B cell (primary cell): Measurements from ENCODE around the gene NPEPL1. TPM values are rescaled to one million over a fixed set of nuclear protein-coding genes. Genes with fewer than 3 reads are reported as not detected.

ENCODE experiments used
- ATAC-seq: fragments of 200-7000 bp; cut with Tn5 transposase; one replicate; pipeline ENCODE4 v1.10.0; 2021; ENCODE audit warnings: low read depth, mild to moderate bottlenecking, moderate number of reproducible peaks, moderate library complexity
- CTCF ChIA-PET: fragments of 350-600 bp; sonication (Branson Sonifier 250); formaldehyde crosslinking; loops from one replicate; lab custom pipeline; 2021; ENCODE audit warnings: antibody characterized with exemption, inconsistent platforms; lab: Charles Lee
- POLR2A ChIA-PET: fragments of 350-600 bp; sonication (Branson Sonifier 250); formaldehyde crosslinking; loops from one replicate; lab custom pipeline; 2021; ENCODE audit warnings: antibody characterized with exemption; lab: Charles Lee
- DNase-seq: peaks from one replicate; pipeline ENCODE4 v3.0.0; 2013
- H2AFZ ChIP-seq: 2 replicates; pipeline ENCODE4 v1.6.1; 2012; ENCODE audit warnings: mild to moderate bottlenecking, low read depth, low read length; ENCODE audit not compliant: insufficient read depth, poor library complexity, severe bottlenecking
- H3K27ac ChIP-seq, 2 donors: 1 replicate in 1 of 2; 2 replicates in 1 of 2; pipeline ENCODE4 v1.5.1; 2012 to 2013; ENCODE audit warnings: low read length in 2 of 2, mild to moderate bottlenecking in 2 of 2, moderate library complexity in 1 of 2
- H3K27me3 ChIP-seq, 4 experiments: fragments of 200-600 bp in 1 of 4; sonication (generic) in 1 of 4; replicated peaks in 1 of 4; 1 replicate in 2 of 4; 2 replicates in 2 of 4; pipeline versions ENCODE4 v1.6.1 to v1.7.0; 2013 to 2016; ENCODE audit warnings: low read length in 3 of 4, mild to moderate bottlenecking in 2 of 4, mixed read lengths in 1 of 4, moderate library complexity in 1 of 4; ENCODE audit not compliant: insufficient read depth in 4 of 4, control insufficient read depth in 3 of 4; ENCODE audit errors: control extremely low read depth in 1 of 4
- H3K36me3 ChIP-seq, 2 experiments: replicated peaks in 1 of 2; 1 replicate in 1 of 2; 2 replicates in 1 of 2; pipeline versions ENCODE4 v1.6.1 to v1.7.1; 2013; ENCODE audit warnings: low read length in 1 of 2; ENCODE audit not compliant: insufficient read depth in 2 of 2, control insufficient read depth in 1 of 2; ENCODE audit errors: control extremely low read depth in 1 of 2, extremely low read depth in 1 of 2
- H3K4me1 ChIP-seq, 2 donors: fragments of 200-600 bp in 1 of 2; sonication (generic) in 1 of 2; 1 replicate in 1 of 2; 2 replicates in 1 of 2; pipeline versions ENCODE4 v1.5.1 to v1.6.1; 2013 to 2017; ENCODE audit warnings: low read length in 2 of 2; ENCODE audit not compliant: control insufficient read depth in 2 of 2, insufficient read depth in 2 of 2
- H3K4me2 ChIP-seq: replicated peaks from 2 replicates; pipeline ENCODE3; 2012; ENCODE audit warnings: mild to moderate bottlenecking, low read depth, low read length; ENCODE audit not compliant: poor library complexity, severe bottlenecking
- H3K4me3 ChIP-seq, 5 experiments: fragments of 200-600 bp in 1 of 5; sonication (generic) in 1 of 5; 1 replicate in 3 of 5; 2 replicates in 2 of 5; pipeline versions ENCODE4 v1.5.1 to v1.7.0; 2011 to 2016; ENCODE audit warnings: low read length in 4 of 5, mild to moderate bottlenecking in 4 of 5, low read depth in 2 of 5, control low read depth in 1 of 5, moderate library complexity in 1 of 5; ENCODE audit not compliant: insufficient read depth in 1 of 5; ENCODE audit errors: control extremely low read depth in 1 of 5, extremely low read depth in 1 of 5
- H3K79me2 ChIP-seq: fragments of 200-600 bp; sonication (generic); one replicate; pipeline ENCODE4 v1.6.0; 2016; ENCODE audit warnings: low read length; ENCODE audit not compliant: control insufficient read depth, insufficient read depth
- H3K9ac ChIP-seq: fragments of 200-600 bp; sonication (generic); 2 replicates; pipeline ENCODE4 v1.6.1; 2017; ENCODE audit warnings: mild to moderate bottlenecking, low read length, moderate library complexity
- H3K9me3 ChIP-seq, 3 donors: one replicate each; pipeline versions ENCODE4 v1.6.1 to v1.7.1; 2013; ENCODE audit warnings: low read length in 2 of 3; ENCODE audit not compliant: control insufficient read depth in 2 of 3, insufficient read depth in 1 of 3; ENCODE audit errors: control extremely low read depth in 1 of 3
- H4K20me1 ChIP-seq: 2 replicates; pipeline ENCODE4 v1.6.0; 2012; ENCODE audit warnings: mild to moderate bottlenecking, low read length; ENCODE audit not compliant: insufficient read depth, control insufficient read depth, poor library complexity, severe bottlenecking
- H3K27ac Mint-ChIP-seq: one replicate; pipeline ENCODE4 v1.8.0; 2021; ENCODE audit warnings: mixed read lengths
- H3K27me3 Mint-ChIP-seq: one replicate; pipeline ENCODE4 v1.8.0; 2021; ENCODE audit warnings: mixed read lengths
- H3K4me1 Mint-ChIP-seq: one replicate; pipeline ENCODE4 v1.8.0; 2021; ENCODE audit warnings: mixed read lengths
- H3K4me3 Mint-ChIP-seq: one replicate; pipeline ENCODE4 v1.8.0; 2021; ENCODE audit warnings: mixed read lengths
- H3K9me3 Mint-ChIP-seq: one replicate; pipeline ENCODE4 v1.8.0; 2022; ENCODE audit warnings: mixed read lengths; ENCODE audit not compliant: insufficient read depth
- CTCF ChIP-seq: fragments of 200-600 bp; IDR thresholded peaks from one replicate; pipeline ENCODE4 v1.8.0; 2022; ENCODE audit warnings: antibody characterized with exemption, mild to moderate bottlenecking
- EZH2 ChIP-seq: IDR thresholded peaks from 2 replicates; pipeline ENCODE4 v1.6.1; 2012; ENCODE audit warnings: borderline replicate concordance, low read depth, mild to moderate bottlenecking, moderate library complexity, low read length; ENCODE audit not compliant: insufficient read depth, poor library complexity, severe bottlenecking
- WGBS: methylation state at CpG from one replicate; pipeline ENCODE4 v1.1.5; 2013; ENCODE audit warnings: missing lambda C conversion rate; ENCODE audit not compliant: insufficient coverage; 5-methylcytosine and 5-hydroxymethylcytosine counted together
- intact Hi-C: fragments of 100-400 bp; cut with micrococcal nuclease; formaldehyde crosslinking; loops from one replicate; pipeline ENCODE4 v1.10.0; 2022
- polyA plus RNA-seq: library from polyadenylated mRNA; depleted of rRNA; stranded (reverse); fragments of >200 nt; gene quantifications from 2 replicates; pipeline ENCODE4 v1.2.3, GENCODE V29; 2012
- total RNA-seq, 2 donors: library from RNA; stranded (reverse); fragments of 120-200 nt in 1 of 2; gene quantifications; 1 replicate in 1 of 2; 2 replicates in 1 of 2; pipeline versions ENCODE4 v1.2.3 to v1.2.4, GENCODE V29; 2013 to 2022

The NPEPL1 gene
- total and polyA plus RNA-seq, 2 donors (not counting 1 experiment from before 2014, with no cell fraction given), result 34.3 to 45.1 TPM

- WGBS, result 100% methylated on average over 1 of the region's 2 CpGs
- Histone ChIP-seq H3K27ac (no peak overlapping the region), H3K36me3 (no peaks in the 10 kb centered on the region), H4K20me1 (no peaks in the 10 kb centered on the region), H3K4me2 (no peak overlapping the region), H2AFZ (no peak overlapping the region), H3K9me3 (peaks cover 0 to 2% (median 0%) of the 10 kb centered on the region in 3 donors), H3K4me3 (no peak overlapping the region), H3K79me2 (no peaks in the 10 kb centered on the region), H3K27me3 (peaks cover 0 to 5% (median 0%) of the 10 kb centered on the region in 4 experiments), H3K4me1 (no peaks in the 10 kb centered on the region), H3K9ac (no peak overlapping the region)
- TF ChIP-seq CTCF, result no peak
- TF ChIP-seq EZH2, result no peak
- no peak overlapping the region for H3K4me3 Mint-ChIP-seq
- intact Hi-C loops, result no loop called here
- H3K27ac Mint-ChIP-seq, result no peak overlapping the region
- ATAC-seq (no peak), DNase-seq (no peak)
- POLR2A ChIA-PET, result no interaction called here
- H3K4me1 Mint-ChIP-seq, result no peaks in the 10 kb centered on the region
- no peaks in the 10 kb centered on the region for H3K9me3 Mint-ChIP-seq
- CTCF ChIA-PET, result no interaction called here
- peaks cover 48% of the 10 kb centered on the region for H3K27me3 Mint-ChIP-seq
These were observed 38.6 kb downstream of the NPEPL1 start for GRCh38 chr20:58731192-58731591.

GRCh38 chr20:58737198-58737597 lies 44.6 kb downstream of the NPEPL1 start:
- DNase-seq (no peak), ATAC-seq (no peak)
- Histone ChIP-seq H4K20me1 (no peaks in the 10 kb centered on the region), H3K9ac (no peak overlapping the region), H3K27me3 (peaks cover 0 to under 1% (median 0%) of the 10 kb centered on the region in 4 experiments), H3K4me1 (no peaks in the 10 kb centered on the region), H3K4me2 (no peak overlapping the region), H2AFZ (no peak overlapping the region), H3K79me2 (no peaks in the 10 kb centered on the region), H3K27ac (no peak overlapping the region), H3K36me3 (no peaks in the 10 kb centered on the region), H3K4me3 (no peak overlapping the region), H3K9me3 (peaks cover 0 to 9% (median 0%) of the 10 kb centered on the region in 3 donors)
- no peak overlapping the region for H3K4me3 Mint-ChIP-seq
- no peaks in the 10 kb centered on the region for H3K9me3 Mint-ChIP-seq
- peaks cover 35% of the 10 kb centered on the region for H3K27me3 Mint-ChIP-seq
- ChIA-PET CTCF (no interaction called here), POLR2A (no interaction called here)
- intact Hi-C loops, result no loop called here
- H3K4me1 Mint-ChIP-seq, result no peaks in the 10 kb centered on the region
- H3K27ac Mint-ChIP-seq, result no peak overlapping the region
- WGBS, result no CpG with 5 or more reads among the region's 1 CpG
- no peak for TF ChIP-seq CTCF
- no peak for TF ChIP-seq EZH2
